COLO668 (cell line): ENCODE results near the gene TEX48.

Experiments
- DNase-seq: peaks from one replicate; lab custom pipeline; 2025; ENCODE audit not compliant: unreplicated experiment; lab: John Stamatoyannopoulos, UW

Gene TEX48

DNA sequence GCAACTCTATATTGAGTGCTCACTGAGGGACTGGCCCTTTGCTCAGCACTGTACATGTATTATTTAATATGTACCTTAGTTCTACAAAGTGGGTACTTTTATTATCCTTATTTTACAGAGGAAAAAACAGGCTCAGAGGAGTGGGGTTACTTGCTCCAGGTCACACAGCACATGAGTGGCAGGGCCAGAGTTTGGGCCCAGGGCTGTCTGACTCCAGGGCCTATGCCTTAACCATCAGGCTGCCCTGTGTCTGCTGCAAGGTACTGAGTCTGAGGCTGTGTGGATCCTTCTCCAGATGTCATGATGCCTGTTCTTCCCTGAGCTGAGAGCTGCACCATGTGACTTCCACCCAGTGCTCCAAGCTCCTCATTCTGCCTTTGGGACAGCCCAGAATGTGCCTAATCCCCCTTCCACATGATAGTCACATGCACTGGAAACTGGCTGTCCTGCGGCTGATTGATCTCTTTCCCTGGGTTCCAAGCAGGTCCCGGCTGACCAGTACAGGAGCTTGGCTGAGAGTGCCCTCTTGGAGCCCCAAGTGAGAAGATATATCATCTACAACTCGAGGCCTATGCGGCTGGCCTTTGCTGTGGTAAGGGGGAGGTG is 55.5 kb downstream of the TEX48 start:
- DNase-seq, result no peak

DNA sequence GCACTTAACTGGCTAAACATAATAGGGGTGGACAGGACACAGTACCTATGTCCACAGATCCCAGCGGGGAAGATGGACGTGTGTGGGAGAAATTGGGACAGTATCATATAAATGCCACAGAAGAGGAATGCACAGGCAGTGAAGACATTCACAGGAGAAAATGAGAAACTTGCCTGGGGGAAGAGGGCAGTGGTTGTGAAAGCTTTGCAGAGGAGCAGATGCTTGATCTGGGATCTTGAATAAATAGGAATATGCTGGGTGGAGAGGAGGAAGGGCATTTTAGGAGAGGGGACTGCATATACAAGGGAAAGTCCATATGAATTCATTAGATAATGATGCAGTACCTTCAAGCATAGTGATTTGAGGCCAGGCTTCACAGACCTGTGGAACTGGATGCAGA is 57.3 kb downstream of the TEX48 start:
- no peak for DNase-seq

DNA sequence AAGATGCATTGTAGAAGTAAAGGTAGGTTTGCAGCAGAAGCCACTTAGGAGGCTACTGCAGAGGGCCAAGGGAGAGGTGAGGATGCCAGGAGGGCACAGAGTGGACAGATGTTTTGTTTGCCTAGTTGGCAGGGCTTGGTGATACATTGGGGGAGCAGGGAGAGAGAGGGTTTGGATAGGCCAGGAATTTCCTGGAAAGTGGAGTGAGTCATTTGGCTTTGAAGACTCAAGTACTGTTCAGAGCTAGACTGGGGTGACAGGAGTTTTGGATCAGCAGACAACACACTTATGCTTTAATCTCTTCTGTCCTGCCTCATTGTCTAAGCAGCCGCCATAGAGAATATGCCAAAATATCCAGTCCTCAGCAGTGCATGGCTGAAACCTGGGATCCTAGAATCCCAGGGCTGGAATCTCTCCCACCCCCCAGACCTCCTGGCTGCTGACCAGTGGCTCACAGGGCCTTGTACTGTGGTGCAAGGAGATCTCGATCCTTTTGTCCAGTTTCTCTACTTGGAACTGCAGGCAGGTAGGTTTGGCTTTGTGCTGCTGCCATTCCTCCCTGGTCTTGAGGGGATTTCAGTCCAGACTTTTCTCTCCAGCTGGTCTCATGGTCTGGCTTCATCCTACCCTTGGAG is 59.9 kb downstream of the TEX48 start:
- DNase-seq, result no peak

DNA sequence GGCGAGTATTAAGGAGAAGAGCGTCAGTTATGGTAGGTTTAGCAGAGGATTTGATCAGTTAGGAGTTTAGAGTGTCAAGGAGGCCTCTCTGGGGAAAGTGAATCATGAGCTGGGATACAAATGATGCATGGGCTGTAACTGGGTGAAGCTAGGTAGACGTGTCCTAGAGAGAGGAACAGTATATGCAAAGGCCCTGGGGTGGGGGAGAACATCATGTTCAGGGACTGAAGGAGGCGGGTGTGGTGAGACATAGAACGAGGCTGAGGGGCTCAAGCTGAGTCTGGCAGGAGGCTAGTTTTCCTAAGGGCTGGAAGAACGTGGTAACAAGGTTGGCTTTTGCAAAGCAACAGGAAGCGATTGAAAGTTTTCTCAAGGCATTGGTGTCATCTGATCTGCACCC is 60.4 kb downstream of the TEX48 start:
- no peak for DNase-seq

- no peak for DNase-seq
Observed at GRCh38 chr9:114619191-114619761, 62.7 kb downstream of the TEX48 start.

- peak; percentile 56 for DNase-seq
Observed at GRCh38 chr9:114616684-114617520, 65.1 kb downstream of the TEX48 start.
